ELF-1 (cell line): Measurements from ENCODE around the gene NKX2-2.
"Not testable (repeated sequence)": the region's sequence is repeated elsewhere in the genome, so short reads cannot be mapped to it uniquely, and the experiment has no call there.

Source experiments
- DNase-seq: peaks from one replicate; pipeline ENCODE4 v3.0.0-alpha.2; 2016; ENCODE audit warnings: low read depth, low spot score

NKX2-2 gene

DNA sequence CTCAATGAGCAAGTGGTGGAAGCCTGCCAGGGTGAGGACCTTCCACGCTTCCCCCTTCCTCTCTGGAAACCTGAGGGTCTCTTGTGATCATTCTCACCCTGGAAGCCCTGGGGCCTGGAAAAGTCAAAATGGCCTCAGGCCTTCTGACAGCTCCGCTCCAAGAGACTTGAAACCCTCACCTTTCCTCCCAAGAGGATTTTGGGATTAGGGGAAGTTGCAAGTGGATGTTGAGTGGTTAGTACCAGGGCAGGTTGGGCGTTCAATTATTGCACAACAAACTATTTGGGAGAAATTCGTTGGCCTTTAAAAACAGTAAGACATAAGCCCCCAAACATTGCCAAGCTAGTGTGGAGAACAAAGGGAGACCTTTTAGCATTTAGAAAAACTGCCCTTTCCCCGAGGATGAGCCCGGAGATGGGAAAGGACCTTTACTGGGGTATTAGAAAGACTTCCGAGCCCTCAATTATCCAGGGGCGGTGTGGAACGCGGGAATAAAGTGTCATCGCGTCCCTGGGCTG, 4.7 kb downstream of the NKX2-2 start:
- peak; percentile 25 for DNase-seq

GRCh38 chr20:21508230-21509078, 5.4 kb downstream of the NKX2-2 start:
- DNase-seq: no peak

- DNase-seq: no peak
Observed at GRCh38 chr20:21507400-21508229, 6.2 kb downstream of the NKX2-2 start.

DNA sequence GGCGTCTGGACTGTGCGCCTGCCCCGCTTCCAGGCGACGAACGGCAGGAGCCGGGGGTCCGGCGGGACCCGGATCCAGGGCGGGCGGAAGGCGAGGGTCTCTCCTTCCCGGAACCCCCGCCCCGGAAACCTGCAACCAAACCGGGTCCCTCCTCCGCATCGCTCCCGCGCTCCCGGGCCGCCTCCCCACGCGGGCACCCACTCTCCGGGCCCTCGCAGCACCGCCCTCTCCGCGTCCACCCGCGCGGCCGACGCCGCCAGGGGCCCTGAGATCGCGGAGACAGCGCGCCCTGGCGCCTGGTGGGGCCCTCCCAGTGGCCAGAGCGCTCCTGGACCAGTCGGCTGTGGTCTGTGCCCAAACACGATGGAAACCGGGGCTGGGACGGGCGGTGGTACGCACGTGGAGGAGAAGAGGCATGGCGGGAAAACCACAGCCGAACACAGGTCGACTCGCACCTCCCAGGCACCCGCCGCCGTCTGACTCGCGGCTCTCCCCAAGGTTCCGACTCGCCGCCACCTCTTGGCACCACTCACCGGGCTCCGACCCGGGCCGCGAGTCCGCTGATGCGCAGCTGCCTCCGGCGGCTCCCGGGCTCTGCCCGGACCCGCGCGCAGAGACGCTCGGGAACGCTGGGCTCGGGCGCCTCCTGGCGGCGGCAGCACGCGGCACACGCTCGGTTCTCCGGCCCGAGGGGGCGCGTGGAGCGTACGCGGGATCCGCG, 7.9 kb downstream of the NKX2-2 start:
- peak; percentile 79 for DNase-seq

DNA sequence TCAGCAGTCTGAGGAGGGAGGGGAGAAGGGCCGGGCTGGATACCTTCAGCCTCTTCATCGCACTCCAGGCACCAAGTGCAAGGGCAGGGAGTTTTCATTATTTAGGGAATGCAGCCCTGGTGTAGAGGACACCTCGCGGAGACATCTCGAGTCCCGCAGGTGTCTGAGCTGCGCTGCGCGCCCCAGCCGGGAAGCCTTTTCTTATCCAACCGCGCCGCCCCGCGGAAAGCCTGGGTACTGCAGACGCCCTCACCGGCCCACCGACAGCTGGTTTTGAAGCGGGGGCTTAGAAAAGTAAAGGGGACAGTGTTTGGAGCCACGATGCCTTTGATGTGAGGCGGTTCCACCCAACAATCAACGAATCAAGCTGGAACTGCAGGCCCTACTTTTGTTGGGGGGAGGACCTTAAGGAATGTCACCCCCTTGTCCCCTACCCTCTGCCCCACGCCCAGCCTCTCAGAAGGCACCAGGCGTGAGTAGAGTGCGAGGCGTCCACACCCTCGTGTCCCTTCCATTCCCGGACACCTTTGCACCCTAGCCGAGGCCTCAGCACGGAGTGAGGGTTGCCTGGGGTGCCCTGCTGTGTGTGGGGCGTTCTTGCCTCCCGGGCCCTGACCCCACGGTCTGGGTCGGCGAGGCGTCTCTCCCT, 8.6 kb downstream of the NKX2-2 start:
- peak; percentile 89 for DNase-seq

- no peak for DNase-seq
Observed at GRCh38 chr20:21504323-21504722, 9.5 kb downstream of the NKX2-2 start.

DNA sequence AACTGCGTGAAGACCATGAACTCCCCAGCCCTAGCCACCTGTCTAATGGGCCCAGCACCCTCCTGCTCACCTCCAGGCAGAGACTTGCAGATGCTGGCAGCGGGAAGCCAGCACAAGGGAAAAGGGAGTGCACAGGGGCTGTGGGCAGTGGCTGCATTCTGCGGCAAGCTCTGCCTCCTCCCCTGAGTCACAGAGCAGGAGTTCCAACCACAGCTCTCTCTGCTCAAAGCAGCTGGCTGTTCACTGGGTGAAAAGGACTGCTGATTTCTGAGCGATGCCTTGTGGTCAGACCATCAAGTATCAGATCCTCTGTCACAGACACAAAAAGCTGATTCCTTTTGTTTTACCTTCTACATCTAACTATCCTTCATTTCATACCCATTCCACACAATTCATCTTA, 10.5 kb downstream of the NKX2-2 start:
- DNase-seq: no peak

DNA sequence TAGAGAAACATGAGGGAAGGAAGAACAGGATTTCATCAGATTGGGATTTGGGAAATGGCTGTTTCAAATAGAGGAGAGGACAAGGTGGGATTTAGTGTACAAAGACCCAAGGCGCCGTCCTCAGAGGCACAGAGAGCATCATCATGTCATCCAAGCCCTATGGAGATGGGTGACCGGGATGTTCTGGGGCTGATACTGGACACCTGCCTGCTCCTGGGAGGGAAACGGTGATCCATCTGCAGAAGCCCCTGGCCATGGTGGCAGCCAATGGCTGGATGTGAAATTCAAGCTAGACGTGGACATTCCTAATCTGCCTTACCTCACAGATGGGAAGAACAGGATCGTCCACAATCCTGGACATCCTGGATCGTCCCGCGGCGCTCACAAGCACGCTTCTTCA, 12.7 kb downstream of the NKX2-2 start:
- no peak for DNase-seq

- no peak for DNase-seq
Observed at GRCh38 chr20:21500599-21500998, 13.3 kb downstream of the NKX2-2 start.

GRCh38 chr20:21499641-21500040, 14.2 kb downstream of the NKX2-2 start:
- DNase-seq: no peak

DNA sequence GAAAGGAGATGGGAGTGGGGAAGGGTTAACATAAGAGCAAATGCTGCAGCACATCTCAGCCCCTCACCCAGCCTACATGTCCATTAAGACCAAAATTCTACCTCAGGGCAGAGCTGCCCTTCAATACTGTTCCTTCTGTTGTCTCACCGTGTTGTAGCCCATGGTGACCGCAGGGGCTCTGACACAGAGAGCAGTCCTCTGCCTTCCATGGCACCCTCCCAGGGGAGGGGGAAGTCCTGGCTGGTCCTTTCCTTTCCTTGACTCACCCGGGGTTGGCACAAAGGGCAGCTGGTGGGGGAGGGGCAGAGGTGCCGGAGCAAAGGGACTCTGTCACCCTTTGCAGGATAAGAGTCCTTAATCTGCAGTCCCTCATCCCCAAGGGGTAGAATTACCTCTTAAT, 15.2 kb downstream of the NKX2-2 start:
- DNase-seq: no peak

- DNase-seq: no peak
Observed at GRCh38 chr20:21498195-21498594, 15.7 kb downstream of the NKX2-2 start.

DNA sequence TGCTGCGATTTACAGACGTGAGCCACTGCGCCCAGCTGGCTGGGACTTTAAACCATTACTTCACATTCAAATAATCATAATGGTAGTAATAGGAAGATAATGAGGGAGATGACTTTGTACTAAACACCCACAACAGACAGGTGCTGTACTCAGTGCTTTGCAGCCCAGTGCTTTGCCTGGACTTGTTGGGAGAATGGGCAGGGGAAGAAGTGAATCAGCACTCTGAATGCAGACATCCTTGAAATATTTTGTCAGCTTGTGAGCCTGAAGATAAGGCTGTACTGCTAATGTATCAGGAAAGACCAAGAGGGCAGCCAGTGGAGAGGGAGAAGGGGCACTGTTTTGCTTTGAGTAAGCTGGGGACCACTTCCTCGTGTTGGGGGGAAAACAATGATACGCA, 17.4 kb downstream of the NKX2-2 start:
- DNase-seq: no peak

DNA sequence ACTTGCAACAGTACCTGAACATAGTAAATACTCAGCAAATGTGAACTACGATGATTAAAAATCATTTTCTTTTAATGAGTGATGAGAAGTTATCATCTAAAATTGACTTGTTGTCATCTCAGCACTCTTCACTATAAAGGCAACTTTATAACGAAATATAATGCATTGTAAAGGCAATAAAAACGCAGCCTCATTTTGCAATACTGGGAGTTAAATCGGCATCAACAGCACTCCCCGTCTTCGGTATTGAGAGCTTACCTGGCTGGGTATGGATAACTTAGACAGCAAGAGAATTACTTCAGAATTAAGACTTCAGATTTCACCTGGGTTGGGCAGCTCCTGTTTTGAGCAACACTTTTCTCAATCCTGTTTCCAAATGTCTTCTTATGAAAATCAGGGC, 20.8 kb downstream of the NKX2-2 start:
- DNase-seq: no peak

GRCh38 chr20:21490105-21490504, 23.8 kb downstream of the NKX2-2 start:
- no peak for DNase-seq

- DNase-seq: not testable (repeated sequence)
Observed at GRCh38 chr20:21480144-21480543, 33.7 kb downstream of the NKX2-2 start.

DNA sequence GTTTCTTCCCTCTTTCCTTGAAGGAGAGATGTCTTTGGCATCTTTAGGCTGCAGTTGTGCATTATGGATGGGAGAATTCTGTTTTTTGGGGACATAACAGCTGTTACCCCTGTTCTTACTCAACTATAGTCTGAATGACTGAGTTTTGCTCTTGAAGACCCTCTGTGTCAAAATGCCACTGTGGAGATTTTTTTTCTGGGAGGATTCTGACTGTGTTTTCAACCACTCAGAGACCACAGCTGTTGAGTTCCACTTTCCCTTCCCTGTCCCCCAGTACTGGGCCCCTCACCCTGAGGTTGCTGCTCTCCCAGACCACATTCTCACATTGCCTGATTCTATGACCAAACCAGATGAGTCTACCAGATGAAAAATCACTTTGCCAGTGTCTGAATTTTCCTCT, 48.1 kb downstream of the NKX2-2 start:
- DNase-seq: no peak

DNA sequence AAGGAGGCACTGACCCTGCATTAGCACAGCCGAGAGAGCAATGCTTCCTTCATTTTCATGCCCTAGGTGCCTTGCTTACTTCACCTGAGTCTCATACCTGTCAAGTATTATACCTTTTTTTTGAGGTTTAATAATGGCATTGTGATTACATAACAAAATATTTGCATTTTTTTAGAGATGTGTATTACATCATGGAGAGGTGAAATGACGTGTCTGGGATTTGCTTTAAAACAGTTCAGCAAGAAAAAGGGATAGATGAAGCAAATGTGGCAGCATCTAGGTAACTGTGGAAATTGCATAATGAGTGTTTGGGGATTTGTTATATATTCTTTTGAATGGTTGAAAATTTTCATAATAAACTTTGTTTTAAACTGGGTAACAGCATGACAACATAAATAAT, 48.9 kb downstream of the NKX2-2 start:
- DNase-seq: no peak
